ENCODE results near the gene RBMS3. TPM values are rescaled to one million over a fixed set of nuclear protein-coding genes. Genes with fewer than 3 reads are reported as not detected.

Gene RBMS3
- total and polyA plus RNA-seq, 2 experiments from 2014 or later = 3.2 to 7.4 TPM

DNA sequence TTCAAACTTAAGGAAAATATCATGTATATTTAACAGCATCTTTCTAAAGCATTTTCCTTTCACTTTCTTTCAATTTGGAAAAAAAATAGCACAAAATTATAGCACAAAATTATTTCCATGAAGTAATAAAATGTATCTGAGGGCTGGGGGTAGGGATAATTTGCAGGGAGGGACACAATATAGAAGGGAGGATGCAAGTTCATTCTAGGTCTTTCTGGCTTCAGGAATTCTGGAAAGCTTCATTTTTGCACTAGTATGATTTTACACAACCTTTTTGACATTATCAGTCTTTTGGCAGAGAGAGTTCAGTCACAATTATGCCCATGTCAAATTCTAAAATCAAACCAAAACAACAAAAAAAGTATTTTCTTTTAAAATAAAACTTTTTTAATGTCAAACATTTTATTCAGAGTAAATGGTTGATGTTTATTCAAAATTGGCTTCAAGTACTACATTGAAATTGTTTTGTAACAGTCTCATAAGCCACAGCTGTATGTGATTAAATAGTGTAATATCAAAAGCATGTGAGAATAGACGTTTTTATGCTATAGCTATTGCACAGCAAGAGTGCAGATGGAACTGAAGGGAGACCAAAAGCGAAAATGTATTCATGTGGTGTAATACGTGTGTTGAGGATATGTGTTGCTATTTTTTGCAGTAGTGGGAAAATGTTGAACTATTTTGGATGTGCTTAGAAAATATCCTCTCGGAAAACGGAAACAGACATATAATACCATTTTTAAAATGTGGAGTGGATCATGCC, 5.8 kb downstream of the RBMS3 start (continued):
- TF ChIP-seq ZNF462 (CRISPR knock-in tag; IDR thresholded peaks at IDR 0.05) (no peak), POLR2AphosphoS5 (IDR thresholded peaks at IDR 0.05; ENCODE audit: low read depth) (no peak), JUNB (IDR thresholded peaks at IDR 0.05; ENCODE audit: unreplicated experiment) (no peak), STAT1 (IDR thresholded peaks at IDR 0.05; ENCODE audit: unreplicated experiment) (no peak), EZH2phosphoT487 (IDR thresholded peaks at IDR 0.05; ENCODE audit: unreplicated experiment) (no peak)

- ATAC-seq = no peak
- Histone ChIP-seq H2AFZ (no peak overlapping the region), H3K4me3 (no peak overlapping the region), H3K4me2 (peak overlapping the region; percentile 51), H3K27me3 (ENCODE audit: insufficient read depth) (no peaks in the 10 kb centered on the region), H3F3A (replicated peaks; ENCODE audit: low read depth) (no peaks in the 10 kb centered on the region; the same call in 1 of the 2 replicates), H3K36me3 (ENCODE audit: insufficient read depth) (no peaks in the 10 kb centered on the region), H3K9me2 (ENCODE audit: insufficient read depth) (no peaks in the 10 kb centered on the region), H4K20me1 (replicated peaks; ENCODE audit: insufficient read depth) (no peaks in the 10 kb centered on the region), H3K79me2 (replicated peaks; ENCODE audit: insufficient read depth) (no peaks in the 10 kb centered on the region; the same call in 1 of the 2 replicates), H3K27ac (ENCODE audit: low read depth) (peak overlapping the region; percentile 67; the same call in 1 of the 2 replicates), H3K4me1 (ENCODE audit: insufficient read depth) (peaks cover 46% of the 10 kb centered on the region)
- peak; percentile 41 for DNase-seq (ENCODE audit: low spot score)
- Mint-ChIP-seq H3K9me3 (no peaks in the 10 kb centered on the region), H3K36me3 (ENCODE audit: low read depth) (no peaks in the 10 kb centered on the region), H3K27ac (peak overlapping the region; percentile 47; the same call in 1 of the 2 replicates), H3K4me1 (peaks cover 48% of the 10 kb centered on the region), H3K27me3 (ENCODE audit: insufficient read depth, low read depth, poor library complexity) (peaks cover 1% of the 10 kb centered on the region), H3K4me3 (no peak overlapping the region)
- TF ChIP-seq NANOG (IDR thresholded peaks at IDR 0.05; ENCODE audit: borderline replicate concordance) (peak; percentile 4; the same call in 1 of the 2 replicates), ZNF462 (CRISPR knock-in tag; IDR thresholded peaks at IDR 0.05) (no peak), EZH2 (IDR thresholded peaks at IDR 0.05; ENCODE audit: low read depth, unreplicated experiment) (no peak), POLR2AphosphoS5 (IDR thresholded peaks at IDR 0.05; ENCODE audit: low read depth) (no peak), EZH2phosphoT487 (IDR thresholded peaks at IDR 0.05; ENCODE audit: unreplicated experiment) (no peak), ZNF331 (CRISPR knock-in tag; IDR thresholded peaks at IDR 0.05; ENCODE audit: low read depth) (no peak)
Measured at GRCh38 chr3:29290596-29290995, 9.7 kb downstream of the RBMS3 start.
